Ovary (tissue), 9 donors: ENCODE results near the gene TNS3. TPM values are rescaled to one million over a fixed set of nuclear protein-coding genes. Genes with fewer than 3 reads are reported as not detected.

Experiments
- DNase-seq, 5 donors: peaks; one replicate each; pipeline ENCODE4 v3.0.0-alpha.2; 2019 to 2020
- H3K27ac ChIP-seq, 2 donors: fragments of 200-600 bp; one replicate each; pipeline versions ENCODE4 v1.5.1 to v1.8.0; 2019 to 2022
- H3K27me3 ChIP-seq: fragments of 200-600 bp; one replicate; pipeline ENCODE4 v1.8.0; 2022
- H3K36me3 ChIP-seq: fragments of 200-600 bp; sonication (generic); one replicate; pipeline ENCODE4 v1.5.1; 2019
- H3K4me1 ChIP-seq: one replicate; pipeline ENCODE4 v1.8.1; 2013; ENCODE audit warnings: mild to moderate bottlenecking, moderate library complexity; ENCODE audit not compliant: insufficient read depth
- H3K4me3 ChIP-seq: fragments of 200-600 bp; sonication (generic); one replicate; pipeline ENCODE4 v1.5.1; 2017
- H3K9me3 ChIP-seq, 2 donors: fragments of 200-600 bp in 1 of 2; sonication (generic) in 1 of 2; one replicate each; pipeline versions ENCODE4 v1.5.1 to v1.8.1; 2013 to 2019; ENCODE audit warnings: mild to moderate bottlenecking in 1 of 2, moderate library complexity in 1 of 2
- CTCF ChIP-seq, 3 donors: fragments of 450-650 bp in 2 of 3; fragments of 200-600 bp in 1 of 3; IDR thresholded peaks; one replicate each; pipeline versions ENCODE4 v1.5.1 to v1.8.0; 2016 to 2022; ENCODE audit warnings: antibody characterized with exemption in 3 of 3, mild to moderate bottlenecking in 1 of 3
- EP300 ChIP-seq: sonication (generic); formaldehyde crosslinking; IDR thresholded peaks from one replicate; pipeline ENCODE4 v1.6.1; 2017; ENCODE audit warnings: antibody characterized with exemption
- POLR2A ChIP-seq: fragments of 450-650 bp; IDR thresholded peaks from one replicate; pipeline ENCODE4 v1.6.1; 2017; ENCODE audit warnings: antibody characterized with exemption, mild to moderate bottlenecking, moderate library complexity
- WGBS, 3 donors: extraction: QIAGEN DNeasy Blood & Tissue Kit in 1 of 3; methylation state at CpG; one replicate each; pipeline versions ENCODE4 v1.1.5 to v1.1.7; 2013 to 2017; 5-methylcytosine and 5-hydroxymethylcytosine counted together
- intact Hi-C, 4 donors: fragments of 100-400 bp; cut with DNase I; formaldehyde crosslinking; loops; one replicate each; pipeline versions ENCODE4 v1.11.0 to v1.15.1; 2022 to 2023
- polyA plus RNA-seq, 2 donors: library from polyadenylated mRNA; stranded (reverse); fragments of 200-250 nt in 1 of 2; fragments of 350-450 nt in 1 of 2; fragmentation: Illumina TruSeq in 1 of 2; extraction: RNeasy Lipid Tissue Mini Kit (QIAGEN cat#74804) in 1 of 2; gene quantifications; one replicate each; pipeline ENCODE4 v1.2.3, GENCODE V29; 2013 to 2014
- total RNA-seq, 7 donors: library from RNA; depleted of rRNA in 2 of 7; stranded (reverse); fragments of >200 nt in 2 of 7; fragmentation: NEBNext Ultra II Directional in 3 of 7; extraction: Animal tissue kit (Norgen Biotek cat#: 25700) in 3 of 7; gene quantifications; one replicate each; pipeline versions ENCODE4 v1.1.0 to v1.2.4, GENCODE V29; 2016 to 2023
- donor health status: DM: no; HTN: no; CAD: no; lungs with moderate emphysema.
- donor health status: DM: no; HTN: no; CAD: no.
- donor health status: Bipolar disorder and iron deficiency.
- donor health status: DM: yes; HTN: yes; CAD: no.
- donor health status: DM: no; HTN: no; CAD: no.
- donor health status: DM: yes; HTN: yes; CAD: no.

Gene TNS3
- total and polyA plus RNA-seq, 9 donors, result 36.6 to 137 (median 91.3) TPM

- intact Hi-C loops, result no loop called here
Measured at GRCh38 chr7:47367369-47367768, 214.5 kb downstream of the TNS3 start.

GRCh38 chr7:47366960-47367359, 215.0 kb downstream of the TNS3 start:
- H3K27ac ChIP-seq, result no peak overlapping the region
- no peaks in the 10 kb centered on the region for H3K36me3 ChIP-seq
- 91 to 96% (median 94%) methylated on average over 8 of the region's 8 CpGs for WGBS, 3 donors
- no peak overlapping the region for H3K4me3 ChIP-seq
- TF ChIP-seq POLR2A (no peak), CTCF (IDR thresholded peaks at IDR 0.05) (no peak), EP300 (no peak)
- DNase-seq, result no peak
- no peaks in the 10 kb centered on the region for H3K27me3 ChIP-seq
- peaks cover 2% of the 10 kb centered on the region for H3K4me1 ChIP-seq
- intact Hi-C loops, result no loop called here
- H3K9me3 ChIP-seq, result no peaks in the 10 kb centered on the region

More at GRCh38 chr7:47367369-47367768, 214.5 kb downstream of the TNS3 start:
- no peak for DNase-seq
- Histone ChIP-seq H3K4me1 (peaks cover 3% of the 10 kb centered on the region), H3K27me3 (no peaks in the 10 kb centered on the region), H3K9me3 (no peaks in the 10 kb centered on the region), H3K4me3 (no peak overlapping the region), H3K36me3 (no peaks in the 10 kb centered on the region), H3K27ac (no peak overlapping the region)
- 83 to 97% (median 85%) methylated on average over 5 of the region's 5 CpGs for WGBS, 3 donors
- TF ChIP-seq CTCF (IDR thresholded peaks at IDR 0.05), result no peak
- TF ChIP-seq EP300, result no peak
- no peak for TF ChIP-seq POLR2A

- no peaks in the 10 kb centered on the region for H3K36me3 ChIP-seq
- no peaks in the 10 kb centered on the region for H3K4me1 ChIP-seq
- H3K4me3 ChIP-seq, result no peak overlapping the region
- H3K27ac ChIP-seq, result no peak overlapping the region
- H3K9me3 ChIP-seq, result no peaks in the 10 kb centered on the region
- 84 to 87% (median 86%) methylated on average over 7 of the region's 7 CpGs for WGBS, 3 donors
- no peak for TF ChIP-seq CTCF (IDR thresholded peaks at IDR 0.05)
- no peak for TF ChIP-seq POLR2A
- H3K27me3 ChIP-seq, result no peaks in the 10 kb centered on the region
- intact Hi-C loops, result no loop called here
- DNase-seq, result no peak
Measured at GRCh38 chr7:47366211-47366610, 215.7 kb downstream of the TNS3 start.

- peaks cover 2% of the 10 kb centered on the region for H3K4me1 ChIP-seq
- no peak overlapping the region for H3K4me3 ChIP-seq
- no peaks in the 10 kb centered on the region for H3K27me3 ChIP-seq
- H3K27ac ChIP-seq, result no peak overlapping the region
- no peaks in the 10 kb centered on the region for H3K36me3 ChIP-seq
- H3K9me3 ChIP-seq, result no peaks in the 10 kb centered on the region
- DNase-seq, result no peak
- intact Hi-C loops, result no loop called here
- TF ChIP-seq EP300 (no peak), POLR2A (no peak), CTCF (IDR thresholded peaks at IDR 0.05) (no peak)
- 33 to 80% (median 42%) methylated on average over 1 of the region's 1 CpG for WGBS, 3 donors
Measured at GRCh38 chr7:47362984-47363383, 218.9 kb downstream of the TNS3 start.

- no peak for TF ChIP-seq CTCF (IDR thresholded peaks at IDR 0.05)
- TF ChIP-seq POLR2A, result no peak
- no peak for TF ChIP-seq EP300
- no peaks in the 10 kb centered on the region for H3K36me3 ChIP-seq
- H3K4me1 ChIP-seq, result peaks cover 2% of the 10 kb centered on the region
- no peak overlapping the region for H3K4me3 ChIP-seq
- 45 to 52% (median 46%) methylated on average over 4 of the region's 4 CpGs for WGBS, 3 donors
- H3K9me3 ChIP-seq, result no peaks in the 10 kb centered on the region
- DNase-seq, result no peak
- no peaks in the 10 kb centered on the region for H3K27me3 ChIP-seq
- no peak overlapping the region for H3K27ac ChIP-seq
- intact Hi-C loops, result no loop called here
Measured at GRCh38 chr7:47361746-47362215, 220.1 kb downstream of the TNS3 start.
